GM19099 (cell line): Measurements from ENCODE around the gene HSD11B1.

Experiments used
- POLR2A ChIP-seq: IDR thresholded peaks from 3 replicates; pipeline ENCODE4 v1.6.1; 2011; ENCODE audit warnings: low read depth; ENCODE audit not compliant: insufficient read length; ENCODE audit errors: extremely low read depth

HSD11B1 gene

GRCh38 chr1:209675565-209676154 is 29.0 kb upstream of the HSD11B1 start:
- TF ChIP-seq POLR2A: no peak

- TF ChIP-seq POLR2A: no peak
These were observed 25.6 kb upstream of the HSD11B1 start for GRCh38 chr1:209678981-209679539.

GRCh38 chr1:209685821-209686220 is 18.8 kb upstream of the HSD11B1 start:
- no peak for TF ChIP-seq POLR2A

GRCh38 chr1:209686322-209686721 is 18.3 kb upstream of the HSD11B1 start:
- no peak for TF ChIP-seq POLR2A

- TF ChIP-seq POLR2A: no peak
These were observed 15.9 kb upstream of the HSD11B1 start for GRCh38 chr1:209688746-209689234.

- no peak for TF ChIP-seq POLR2A
These were observed 15.2 kb upstream of the HSD11B1 start for GRCh38 chr1:209689477-209689876.

GRCh38 chr1:209691237-209691636 is 13.4 kb upstream of the HSD11B1 start:
- TF ChIP-seq POLR2A: no peak

- TF ChIP-seq POLR2A: no peak
These were observed 12.3 kb upstream of the HSD11B1 start for GRCh38 chr1:209692296-209692695.

GRCh38 chr1:209692745-209693504 is 11.7 kb upstream of the HSD11B1 start:
- no peak for TF ChIP-seq POLR2A

- no peak for TF ChIP-seq POLR2A
These were observed 8.0 kb upstream of the HSD11B1 start for GRCh38 chr1:209696673-209697072.

GRCh38 chr1:209697126-209697525 is 7.5 kb upstream of the HSD11B1 start:
- TF ChIP-seq POLR2A: no peak

GRCh38 chr1:209702832-209703231 is 1.8 kb upstream of the HSD11B1 start:
- TF ChIP-seq POLR2A: no peak

GRCh38 chr1:209703834-209704504 is 677 bp upstream of the HSD11B1 start:
- TF ChIP-seq POLR2A: no peak

- TF ChIP-seq POLR2A: no peak
These were observed 470 bp downstream of the HSD11B1 start for GRCh38 chr1:209705033-209705598.

GRCh38 chr1:209706622-209707021 is 2.0 kb downstream of the HSD11B1 start:
- TF ChIP-seq POLR2A: no peak
